Kidney epithelial cell (primary cell): ENCODE measurements around the gene RPLP2. TPM values are rescaled to one million over a fixed set of nuclear protein-coding genes. Genes with fewer than 3 reads are reported as not detected.

ENCODE experiments used
- DNase-seq: peaks from one replicate; pipeline ENCODE4 v3.0.0-alpha.2; 2010; ENCODE audit warnings: low read depth
- H3K27me3 ChIP-seq: 2 replicates; pipeline ENCODE4 v1.6.0; 2011; ENCODE audit warnings: low read length; ENCODE audit not compliant: control insufficient read depth, insufficient read depth
- H3K36me3 ChIP-seq: 2 replicates; pipeline ENCODE4 v1.5.1; 2011; ENCODE audit warnings: low read length; ENCODE audit not compliant: control insufficient read depth, insufficient read depth
- H3K4me3 ChIP-seq: 2 replicates; pipeline ENCODE4 v1.5.1; 2011; ENCODE audit warnings: low read depth, mild to moderate bottlenecking, control low read depth, low read length
- CTCF ChIP-seq: IDR thresholded peaks from 2 replicates; pipeline ENCODE4 v1.5.1; 2011; ENCODE audit warnings: mild to moderate bottlenecking, moderate library complexity, low read length, control low read depth, inconsistent platforms; ENCODE audit not compliant: insufficient read depth, poor library complexity, severe bottlenecking
- total RNA-seq: library from RNA; depleted of rRNA; stranded (reverse); fragments of >200 nt; gene quantifications from 2 replicates; pipeline ENCODE4 v1.2.3, GENCODE V29; 2015

The RPLP2 gene
- total RNA-seq, 1 donor from 2014 or later = 708 TPM

DNA sequence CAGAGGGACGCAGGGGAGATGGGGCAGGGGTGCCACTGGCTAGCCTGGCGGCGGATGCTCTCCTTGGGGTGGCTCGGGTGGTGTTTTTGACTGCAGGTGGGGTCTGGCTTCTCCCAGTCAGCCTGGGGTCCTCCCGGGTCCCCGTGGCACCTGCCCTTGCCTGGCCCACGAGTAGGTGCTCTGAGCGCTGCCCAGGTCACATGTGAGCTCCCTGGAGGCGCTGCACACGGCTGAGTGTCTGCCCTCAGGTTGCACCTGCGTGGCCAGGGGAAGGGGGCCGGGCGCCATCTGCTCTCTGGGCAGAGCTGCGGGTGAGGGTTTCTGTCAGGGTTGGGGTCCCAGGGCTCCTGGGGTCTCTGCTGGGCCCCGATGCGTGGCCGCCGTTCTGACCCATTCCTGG, 38.1 kb downstream of the RPLP2 start:
- Histone ChIP-seq H3K4me3 (no peak overlapping the region), H3K36me3 (no peaks in the 10 kb centered on the region), H3K27me3 (no peaks in the 10 kb centered on the region)
- TF ChIP-seq CTCF = no peak
- no peak for DNase-seq

GRCh38 chr11:848380-848931, 38.7 kb downstream of the RPLP2 start:
- no peak for DNase-seq
- Histone ChIP-seq H3K4me3 (no peak overlapping the region), H3K27me3 (no peaks in the 10 kb centered on the region), H3K36me3 (no peaks in the 10 kb centered on the region)
- peak; percentile 97 for TF ChIP-seq CTCF

- TF ChIP-seq CTCF = no peak
- Histone ChIP-seq H3K36me3 (no peaks in the 10 kb centered on the region), H3K4me3 (peak overlapping the region; percentile 33), H3K27me3 (no peaks in the 10 kb centered on the region)
- no peak for DNase-seq
Measured at GRCh38 chr11:849104-849824, 39.5 kb downstream of the RPLP2 start.

DNA sequence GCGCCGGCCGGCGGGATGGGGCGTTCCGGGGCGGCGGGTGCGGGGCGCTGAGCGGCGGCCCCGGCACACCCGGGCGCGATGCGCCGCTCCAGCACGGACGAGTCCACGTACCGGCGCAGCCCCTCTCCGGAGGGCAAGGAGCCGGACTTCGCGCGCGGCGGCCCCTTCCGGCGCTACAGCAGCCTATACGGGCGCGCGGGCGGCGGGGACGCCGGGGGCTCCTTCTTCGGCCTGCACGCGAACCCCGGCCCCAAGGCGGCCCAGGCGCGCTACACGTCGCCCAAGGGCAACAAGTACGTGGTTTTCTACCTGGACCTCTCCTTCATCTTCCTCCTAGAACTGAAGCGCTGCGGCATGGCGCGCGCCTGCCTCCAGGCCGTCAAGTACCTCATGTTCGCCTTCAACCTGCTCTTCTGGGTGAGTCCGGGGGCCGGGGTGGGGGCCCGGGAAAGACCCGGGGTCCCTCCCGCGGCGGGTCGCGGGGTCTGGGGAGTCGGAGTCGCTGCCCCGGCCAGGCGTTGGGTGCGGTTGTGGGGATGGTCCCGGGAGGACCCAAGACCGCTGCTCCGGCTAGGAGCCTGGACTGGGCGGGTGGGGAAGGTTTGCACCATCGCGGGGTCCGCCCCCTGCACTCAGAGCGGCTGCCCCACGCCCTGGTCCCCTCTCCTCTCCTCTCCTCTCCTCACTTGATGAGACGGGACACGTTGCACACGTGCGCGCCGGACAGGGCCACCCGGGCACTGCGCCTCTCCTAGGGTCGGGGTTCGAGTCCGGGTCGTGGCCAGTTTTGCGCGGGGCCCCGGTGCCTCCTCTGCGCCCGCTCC, 40.4 kb downstream of the RPLP2 start:
- H3K36me3 ChIP-seq = no peaks in the 10 kb centered on the region
- no peaks in the 10 kb centered on the region for H3K27me3 ChIP-seq
- H3K4me3 ChIP-seq = peak overlapping the region; percentile 33
- no peak for TF ChIP-seq CTCF
- no peak for DNase-seq

DNA sequence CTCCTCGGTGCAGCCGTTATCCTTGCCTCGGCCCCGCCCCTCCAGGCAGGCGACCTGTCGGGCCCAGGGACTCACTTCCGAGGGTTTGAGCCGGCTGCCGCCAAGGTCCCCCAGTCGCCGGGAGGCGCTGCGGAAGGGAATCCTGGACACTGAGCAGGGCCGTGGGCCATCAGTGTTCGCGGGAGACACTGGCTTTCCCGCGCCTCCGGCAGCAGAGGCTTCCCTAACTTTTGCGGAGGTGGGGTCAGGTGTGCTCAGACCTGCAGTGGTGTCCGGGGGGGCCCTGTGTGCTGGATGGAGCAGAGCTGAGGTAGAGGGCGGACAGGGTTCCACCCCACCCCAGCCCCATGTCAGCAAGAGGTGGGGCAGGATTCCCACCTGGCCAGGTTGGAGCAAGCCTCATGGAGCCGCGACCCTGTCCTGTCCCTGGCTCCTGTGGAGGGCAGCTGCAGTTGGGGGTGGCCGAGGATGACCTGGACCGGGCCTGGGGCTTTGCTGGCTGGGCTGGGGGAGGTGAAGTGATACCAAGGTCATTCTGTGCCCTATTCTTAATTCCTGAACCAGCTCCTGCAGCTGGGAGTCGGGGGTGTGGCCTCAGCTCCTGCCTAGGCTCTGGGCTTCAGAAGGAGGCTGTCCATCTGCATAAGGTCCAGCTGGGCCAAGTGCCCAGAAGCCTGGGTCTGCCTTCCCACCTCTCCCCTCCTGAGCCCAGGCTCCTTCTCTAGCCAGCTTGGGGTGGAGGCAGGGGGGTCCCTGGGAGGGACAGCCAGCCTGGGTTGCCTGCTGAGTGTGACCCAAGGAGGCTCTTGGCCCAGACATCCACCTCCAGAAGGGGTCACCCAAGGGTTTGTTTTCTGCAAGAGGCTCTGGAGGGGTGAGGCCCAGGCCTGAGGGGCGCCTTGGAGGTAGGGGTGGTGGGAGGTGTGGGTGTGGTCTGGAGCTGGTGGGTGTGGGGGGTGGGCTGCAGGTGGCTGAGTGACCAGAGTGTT, 41.3 kb downstream of the RPLP2 start:
- Histone ChIP-seq H3K4me3 (no peak overlapping the region), H3K27me3 (no peaks in the 10 kb centered on the region)

More for the DNA sequence above, 41.3 kb downstream of the RPLP2 start:
- DNase-seq = no peak
- no peaks in the 10 kb centered on the region for H3K36me3 ChIP-seq
- peak; percentile 4 for TF ChIP-seq CTCF
